Measurements from ENCODE around the gene RCAN1. TPM values are rescaled to one million over a fixed set of nuclear protein-coding genes. Genes with fewer than 3 reads are reported as not detected.

Gene RCAN1
- total and polyA plus RNA-seq, 2 of the 4 experiments (the other 2 are of a cell fraction): 53.5 to 175 TPM

DNA sequence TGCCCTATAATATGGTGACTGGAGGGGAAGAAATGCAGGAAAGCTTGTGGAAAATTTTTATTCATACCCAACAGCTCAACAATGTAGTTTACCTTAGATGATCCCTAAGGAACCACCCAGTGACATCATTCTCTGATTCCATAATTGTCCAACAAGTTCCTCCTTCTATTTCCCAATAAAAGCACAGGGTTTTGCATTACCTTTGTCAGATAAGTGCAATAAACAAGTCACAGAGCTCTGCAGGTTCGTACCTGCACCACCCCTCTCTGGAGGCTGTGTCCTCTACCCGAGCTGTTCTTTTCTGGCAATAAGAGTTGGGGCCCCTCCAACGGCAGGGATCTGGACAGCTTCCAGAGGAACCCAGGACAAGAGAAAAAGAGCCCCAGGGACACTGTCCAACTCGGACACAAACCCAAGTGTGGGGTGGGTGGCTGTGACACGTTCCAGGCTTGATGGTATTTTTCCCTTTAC, 38.8 kb downstream of the RCAN1 start:
- H3K23ac ChIP-seq (ENCODE audit: low read depth, low read length): no peak overlapping the region
- dilution Hi-C loops (cut with HindIII; ENCODE audit: low sequenced_read_pairs, unreplicated experiment) (no loop called here), intact Hi-C loops (cut with micrococcal nuclease) (no loop called here), in situ Hi-C loops (cut with MboI; ENCODE audit: low sequenced_read_pairs) (no loop called here)
- no peak overlapping the region for H3K18ac ChIP-seq (ENCODE audit: low read depth, low read length)
- H2AFZ ChIP-seq (replicated peaks; ENCODE audit: low read length, poor library complexity): no peak overlapping the region
- CTCF ChIA-PET: no interaction called here
- ATAC-seq (ENCODE audit: low read depth): peak; percentile 33; the same call in 1 of the 2 replicates
- no peak overlapping the region for H2BK120ac ChIP-seq (ENCODE audit: low read depth, low read length)
- WGBS, 2 experiments (ENCODE audit: extremely low coverage in 2 of 2, insufficient read length in 1 of 2): no CpG with 5 or more reads among the region's 5 CpGs
- H3K14ac ChIP-seq (replicated peaks; ENCODE audit: low read depth, low read length): no peak overlapping the region
- no peaks in the 10 kb centered on the region for H3K9me3 ChIP-seq (ENCODE audit: control insufficient read depth, insufficient read depth, low read length)
- no peak overlapping the region for H2BK20ac ChIP-seq (ENCODE audit: low read depth, low read length)
- 0 out of 4 replicates have a peak overlapping the region, but pooled peaks of 1 of the 2 experiments have one; percentile 25 for H4K8ac ChIP-seq (ENCODE audit: low read depth in 2 of 2, low read length in 2 of 2)
- no peak overlapping the region for H2AK5ac ChIP-seq (ENCODE audit: low read depth, low read length)
- H3K79me1 ChIP-seq (ENCODE audit: low read depth in 1 of 2, low read length in 2 of 2): peaks cover 8 to 38% of the 10 kb centered on the region in 2 experiments
- no peak overlapping the region for H3K56ac ChIP-seq (ENCODE audit: extremely low read depth, insufficient read depth, low read length)
- H3K36me3 ChIP-seq (ENCODE audit: control insufficient read depth, insufficient read depth, low read length): no peaks in the 10 kb centered on the region
- TF ChIP-seq CEBPB (IDR thresholded peaks at IDR 0.05; ENCODE audit: low read depth, low read length): peak; percentile 39; the same call in 1 of the 2 replicates
- no peak for TF ChIP-seq MXI1 (IDR thresholded peaks at IDR 0.05; ENCODE audit: borderline replicate concordance, low read depth, low read length)
- TF ChIP-seq SMC3 (IDR thresholded peaks at IDR 0.05; ENCODE audit: low read depth, low read length): no peak
- TF ChIP-seq, protein P1, sequence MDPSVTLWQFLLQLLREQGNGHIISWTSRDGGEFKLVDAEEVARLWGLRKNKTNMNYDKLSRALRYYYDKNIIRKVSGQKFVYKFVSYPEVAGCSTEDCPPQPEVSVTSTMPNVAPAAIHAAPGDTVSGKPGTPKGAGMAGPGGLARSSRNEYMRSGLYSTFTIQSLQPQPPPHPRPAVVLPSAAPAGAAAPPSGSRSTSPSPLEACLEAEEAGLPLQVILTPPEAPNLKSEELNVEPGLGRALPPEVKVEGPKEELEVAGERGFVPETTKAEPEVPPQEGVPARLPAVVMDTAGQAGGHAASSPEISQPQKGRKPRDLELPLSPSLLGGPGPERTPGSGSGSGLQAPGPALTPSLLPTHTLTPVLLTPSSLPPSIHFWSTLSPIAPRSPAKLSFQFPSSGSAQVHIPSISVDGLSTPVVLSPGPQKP (IDR thresholded peaks at IDR 0.05; ENCODE audit: borderline replicate concordance, low read depth, low read length): no peak
- TF ChIP-seq, protein P2, sequence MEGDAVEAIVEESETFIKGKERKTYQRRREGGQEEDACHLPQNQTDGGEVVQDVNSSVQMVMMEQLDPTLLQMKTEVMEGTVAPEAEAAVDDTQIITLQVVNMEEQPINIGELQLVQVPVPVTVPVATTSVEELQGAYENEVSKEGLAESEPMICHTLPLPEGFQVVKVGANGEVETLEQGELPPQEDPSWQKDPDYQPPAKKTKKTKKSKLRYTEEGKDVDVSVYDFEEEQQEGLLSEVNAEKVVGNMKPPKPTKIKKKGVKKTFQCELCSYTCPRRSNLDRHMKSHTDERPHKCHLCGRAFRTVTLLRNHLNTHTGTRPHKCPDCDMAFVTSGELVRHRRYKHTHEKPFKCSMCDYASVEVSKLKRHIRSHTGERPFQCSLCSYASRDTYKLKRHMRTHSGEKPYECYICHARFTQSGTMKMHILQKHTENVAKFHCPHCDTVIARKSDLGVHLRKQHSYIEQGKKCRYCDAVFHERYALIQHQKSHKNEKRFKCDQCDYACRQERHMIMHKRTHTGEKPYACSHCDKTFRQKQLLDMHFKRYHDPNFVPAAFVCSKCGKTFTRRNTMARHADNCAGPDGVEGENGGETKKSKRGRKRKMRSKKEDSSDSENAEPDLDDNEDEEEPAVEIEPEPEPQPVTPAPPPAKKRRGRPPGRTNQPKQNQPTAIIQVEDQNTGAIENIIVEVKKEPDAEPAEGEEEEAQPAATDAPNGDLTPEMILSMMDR (conservative IDR thresholded peaks at IDR 0.05; ENCODE audit: low read depth, low read length): no peak
- H3K9me1 ChIP-seq (ENCODE audit: insufficient read depth, low read length): peaks cover 7% of the 10 kb centered on the region
- POLR2A ChIA-PET (ENCODE audit: unreplicated experiment): interaction anchor here (1.1 kb wide), 1 partner anchor 50 kb away, joined by 4 read pairs; no protein-coding TSS in a partner anchor
- H3K4me1 ChIP-seq (ENCODE audit: control insufficient read depth, insufficient read depth, low read length): peaks cover 9% of the 10 kb centered on the region
- no peak overlapping the region for H3K4ac ChIP-seq (ENCODE audit: low read depth, low read length)
- DNase-seq: peak; percentile 60
- H3K9ac ChIP-seq (ENCODE audit: low read depth, low read length): no peak overlapping the region
- no peaks in the 10 kb centered on the region for H4K20me1 ChIP-seq (ENCODE audit: insufficient read depth, low read length)
- H2AK9ac ChIP-seq (replicated peaks; ENCODE audit: low read depth, low read length, poor library complexity): no peak overlapping the region
- H4K91ac ChIP-seq (ENCODE audit: insufficient read depth, low read depth, low read length): no peak overlapping the region
- BruUV-seq (replicated peaks): no TSS peak
- no peak overlapping the region for H2BK5ac ChIP-seq (ENCODE audit: low read depth, low read length, poor library complexity, severe bottlenecking)
- no peak overlapping the region for H4K5ac ChIP-seq (ENCODE audit: low read depth, low read length)
- H3K27ac ChIP-seq (ENCODE audit: insufficient read depth, low read length): no peak overlapping the region
- H2BK15ac ChIP-seq (ENCODE audit: low read depth, low read length): no peak overlapping the region
- 0 out of 2 replicates have a peak overlapping the region, but pooled peaks have one; percentile 1 for H3K4me2 ChIP-seq (ENCODE audit: low read depth, low read length)
- no peak overlapping the region for H3K4me3 ChIP-seq (ENCODE audit: insufficient read depth, low read depth, low read length)
- no peaks in the 10 kb centered on the region for H3K27me3 ChIP-seq (ENCODE audit: control insufficient read depth, insufficient read depth, low read length)

All from IMR-90 (cell line).